GM21515 (cell line): ENCODE data around the gene TMTC2.
"Not testable (repeated sequence)": the region's sequence is repeated elsewhere in the genome, so short reads cannot be mapped to it uniquely, and the experiment has no call there.

Experiments
- ATAC-seq: cut with Tn5 transposase; IDR thresholded peaks from one replicate; pipeline ENCODE4 v1.9.1; 2021; ENCODE audit not compliant: unreplicated experiment

TMTC2 gene

GRCh38 chr12:82783435-82783834, 96.7 kb downstream of the TMTC2 start:
- no peak for ATAC-seq

- ATAC-seq, result no peak
Measured at GRCh38 chr12:82787016-82787415, 100.3 kb downstream of the TMTC2 start.

- no peak for ATAC-seq
Measured at GRCh38 chr12:82788594-82788993, 101.9 kb downstream of the TMTC2 start.

GRCh38 chr12:82789674-82790073, 103.0 kb downstream of the TMTC2 start:
- ATAC-seq, result no peak

GRCh38 chr12:82793751-82794281, 107.1 kb downstream of the TMTC2 start:
- no peak for ATAC-seq

GRCh38 chr12:82797480-82797879, 110.8 kb downstream of the TMTC2 start:
- no peak for ATAC-seq

GRCh38 chr12:82800185-82800584, 113.5 kb downstream of the TMTC2 start:
- no peak for ATAC-seq

- no peak for ATAC-seq
Measured at GRCh38 chr12:82801951-82802610, 115.4 kb downstream of the TMTC2 start.

- no peak for ATAC-seq
Measured at GRCh38 chr12:82803201-82803600, 116.5 kb downstream of the TMTC2 start.

- ATAC-seq, result no peak
Measured at GRCh38 chr12:82804601-82805000, 117.9 kb downstream of the TMTC2 start.

- ATAC-seq, result not testable (repeated sequence)
Measured at GRCh38 chr12:82805004-82805403, 118.3 kb downstream of the TMTC2 start.

GRCh38 chr12:82805812-82806497, 119.2 kb downstream of the TMTC2 start:
- no peak for ATAC-seq

- no peak for ATAC-seq
Measured at GRCh38 chr12:82807132-82807737, 120.5 kb downstream of the TMTC2 start.

- ATAC-seq, result no peak
Measured at GRCh38 chr12:82810568-82810967, 123.9 kb downstream of the TMTC2 start.

- no peak for ATAC-seq
Measured at GRCh38 chr12:82817368-82817767, 130.7 kb downstream of the TMTC2 start.

- ATAC-seq, result no peak
Measured at GRCh38 chr12:82818271-82819035, 131.7 kb downstream of the TMTC2 start.

GRCh38 chr12:82826505-82826904, 139.8 kb downstream of the TMTC2 start:
- no peak for ATAC-seq

GRCh38 chr12:82832096-82832495, 145.4 kb downstream of the TMTC2 start:
- no peak for ATAC-seq

- no peak for ATAC-seq
Measured at GRCh38 chr12:82832981-82833380, 146.3 kb downstream of the TMTC2 start.

GRCh38 chr12:82833481-82833880, 146.8 kb downstream of the TMTC2 start:
- no peak for ATAC-seq

GRCh38 chr12:82835217-82835616, 148.5 kb downstream of the TMTC2 start:
- no peak for ATAC-seq
